ENCODE measurements around the gene PPP2R5D. TPM values are rescaled to one million over a fixed set of nuclear protein-coding genes. Genes with fewer than 3 reads are reported as not detected.
"Not testable (repeated sequence)": the region's sequence is repeated elsewhere in the genome, so short reads cannot be mapped to it uniquely, and the experiment has no call there.

PPP2R5D gene
- total and polyA plus RNA-seq, 2 of the 4 experiments (the other 2 are of a cell fraction): 55.6 to 68.8 TPM

DNA sequence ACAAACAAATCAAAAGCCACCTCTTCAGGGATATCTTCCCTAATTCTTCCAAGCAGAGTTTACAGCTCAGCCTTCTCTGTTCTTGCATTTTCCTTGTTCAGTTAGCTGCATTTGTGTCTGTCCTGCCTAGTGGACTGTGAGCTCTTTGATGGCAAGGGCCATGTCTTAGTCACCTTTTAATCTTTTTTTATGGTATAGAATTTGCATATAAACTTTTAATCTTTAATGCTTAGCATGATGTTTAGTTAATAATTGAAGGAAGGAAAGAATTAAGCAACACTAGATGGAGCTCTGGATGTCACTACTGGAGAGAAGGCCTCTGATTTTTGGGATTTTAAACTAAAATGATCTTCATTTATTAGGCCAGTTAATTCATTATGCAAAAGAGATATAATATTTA, 12.1 kb downstream of the PPP2R5D start:
- Histone ChIP-seq H2AK9ac (replicated peaks; ENCODE audit: low read depth, low read length, poor library complexity) (no peak overlapping the region), H3K36me3 (ENCODE audit: control insufficient read depth, insufficient read depth, low read length) (peaks cover 3% of the 10 kb centered on the region), H2BK5ac (ENCODE audit: low read depth, low read length, poor library complexity, severe bottlenecking) (no peak overlapping the region), H2AFZ (replicated peaks; ENCODE audit: low read length, poor library complexity) (no peak overlapping the region), H3K18ac (ENCODE audit: low read depth, low read length) (no peak overlapping the region), H4K5ac (ENCODE audit: low read depth, low read length) (no peak overlapping the region), H2BK15ac (ENCODE audit: low read depth, low read length) (no peak overlapping the region), H3K4ac (ENCODE audit: low read depth, low read length) (no peak overlapping the region), H3K9me3 (ENCODE audit: control insufficient read depth, insufficient read depth, low read length) (no peaks in the 10 kb centered on the region), H3K4me1 (ENCODE audit: control insufficient read depth, insufficient read depth, low read length) (no peaks in the 10 kb centered on the region), H3K4me2 (ENCODE audit: low read depth, low read length) (no peak overlapping the region), H3K79me1 (ENCODE audit: low read depth in 1 of 2, low read length in 2 of 2) (peaks cover 16 to 41% of the 10 kb centered on the region in 2 experiments), H4K8ac (ENCODE audit: low read depth in 2 of 2, low read length in 2 of 2) (no peak overlapping the region), H2BK20ac (ENCODE audit: low read depth, low read length) (no peak overlapping the region), H3K9ac (ENCODE audit: low read depth, low read length) (no peak overlapping the region), H4K91ac (ENCODE audit: insufficient read depth, low read depth, low read length) (no peak overlapping the region), H3K27ac (ENCODE audit: insufficient read depth, low read length) (no peak overlapping the region), H3K56ac (ENCODE audit: extremely low read depth, insufficient read depth, low read length) (no peak overlapping the region; the same call in 1 of the 2 replicates), H3K9me1 (ENCODE audit: insufficient read depth, low read length) (peaks cover 6% of the 10 kb centered on the region; the same call in 1 of the 2 replicates), H3K14ac (replicated peaks; ENCODE audit: low read depth, low read length) (no peak overlapping the region), H2BK120ac (ENCODE audit: low read depth, low read length) (no peak overlapping the region), H4K20me1 (ENCODE audit: insufficient read depth, low read length) (no peaks in the 10 kb centered on the region; the same call in 1 of the 2 replicates), H3K23ac (ENCODE audit: low read depth, low read length) (no peak overlapping the region), H3K4me3 (ENCODE audit: insufficient read depth, low read depth, low read length) (no peak overlapping the region), H2AK5ac (ENCODE audit: low read depth, low read length) (no peak overlapping the region), H3K27me3 (ENCODE audit: control insufficient read depth, insufficient read depth, low read length) (no peaks in the 10 kb centered on the region)
- POLR2A ChIA-PET (ENCODE audit: unreplicated experiment): interaction anchor here (0.7 kb wide), 1 partner anchor 15 kb away, joined by 3 read pairs; no protein-coding TSS in a partner anchor
- intact Hi-C loops (cut with micrococcal nuclease) (no loop called here), in situ Hi-C loops (cut with MboI; ENCODE audit: low sequenced_read_pairs) (no loop called here), dilution Hi-C loops (cut with HindIII; ENCODE audit: low sequenced_read_pairs, unreplicated experiment) (no loop called here)
- ATAC-seq (ENCODE audit: low read depth) (peak; percentile 35; the same call in 1 of the 2 replicates), DNase-seq (no peak)
- CTCF ChIA-PET: interaction anchor here (0.6 to 0.9 kb wide), 3 partner anchors 12 to 485 kb away, joined by 3 to 5 read pairs (median 4); partner anchors contain the start of genes KLHDC3 and PPP2R5D
- no TSS peak for BruUV-seq (replicated peaks)
- TF ChIP-seq, protein P1, sequence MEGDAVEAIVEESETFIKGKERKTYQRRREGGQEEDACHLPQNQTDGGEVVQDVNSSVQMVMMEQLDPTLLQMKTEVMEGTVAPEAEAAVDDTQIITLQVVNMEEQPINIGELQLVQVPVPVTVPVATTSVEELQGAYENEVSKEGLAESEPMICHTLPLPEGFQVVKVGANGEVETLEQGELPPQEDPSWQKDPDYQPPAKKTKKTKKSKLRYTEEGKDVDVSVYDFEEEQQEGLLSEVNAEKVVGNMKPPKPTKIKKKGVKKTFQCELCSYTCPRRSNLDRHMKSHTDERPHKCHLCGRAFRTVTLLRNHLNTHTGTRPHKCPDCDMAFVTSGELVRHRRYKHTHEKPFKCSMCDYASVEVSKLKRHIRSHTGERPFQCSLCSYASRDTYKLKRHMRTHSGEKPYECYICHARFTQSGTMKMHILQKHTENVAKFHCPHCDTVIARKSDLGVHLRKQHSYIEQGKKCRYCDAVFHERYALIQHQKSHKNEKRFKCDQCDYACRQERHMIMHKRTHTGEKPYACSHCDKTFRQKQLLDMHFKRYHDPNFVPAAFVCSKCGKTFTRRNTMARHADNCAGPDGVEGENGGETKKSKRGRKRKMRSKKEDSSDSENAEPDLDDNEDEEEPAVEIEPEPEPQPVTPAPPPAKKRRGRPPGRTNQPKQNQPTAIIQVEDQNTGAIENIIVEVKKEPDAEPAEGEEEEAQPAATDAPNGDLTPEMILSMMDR (conservative IDR thresholded peaks at IDR 0.05; ENCODE audit: low read depth, low read length): peak; percentile 19; the same call in 1 of the 2 replicates
- no peak for TF ChIP-seq RCOR1 (IDR thresholded peaks at IDR 0.05; ENCODE audit: insufficient replicate concordance, low read length)

DNA sequence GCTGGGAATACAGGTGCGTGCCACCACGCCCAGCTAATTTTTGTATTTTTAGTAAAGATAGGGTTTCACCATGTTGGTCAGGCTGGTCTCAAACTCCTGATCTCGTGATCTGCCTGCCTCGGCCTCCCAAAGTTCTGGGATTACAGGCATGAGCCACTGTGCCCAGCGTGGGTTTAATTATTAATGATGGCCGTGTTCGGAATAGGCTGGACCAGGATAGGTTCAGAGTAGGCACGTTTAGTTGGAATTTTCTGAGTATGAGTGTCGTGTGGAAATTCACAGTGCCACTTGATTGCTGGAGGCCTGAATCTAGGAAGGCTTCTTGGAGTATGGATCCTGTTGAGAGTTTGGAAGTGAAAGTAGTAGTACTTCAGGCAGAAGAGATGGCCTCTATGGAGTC, 13.8 kb downstream of the PPP2R5D start:
- H3K9me3 ChIP-seq (ENCODE audit: control insufficient read depth, insufficient read depth, low read length); H2BK120ac ChIP-seq (ENCODE audit: low read depth, low read length); CTCF ChIA-PET; H2BK20ac ChIP-seq (ENCODE audit: low read depth, low read length); BruUV-seq (replicated peaks); H3K9me1 ChIP-seq (ENCODE audit: insufficient read depth, low read length); H3K4ac ChIP-seq (ENCODE audit: low read depth, low read length); H2AFZ ChIP-seq (replicated peaks; ENCODE audit: low read length, poor library complexity); H3K27me3 ChIP-seq (ENCODE audit: control insufficient read depth, insufficient read depth, low read length); H4K5ac ChIP-seq (ENCODE audit: low read depth, low read length); DNase-seq; H3K14ac ChIP-seq (replicated peaks; ENCODE audit: low read depth, low read length); intact Hi-C loops (cut with micrococcal nuclease); H4K8ac ChIP-seq (ENCODE audit: low read depth in 2 of 2, low read length in 2 of 2); H2AK9ac ChIP-seq (replicated peaks; ENCODE audit: low read depth, low read length, poor library complexity); H3K18ac ChIP-seq (ENCODE audit: low read depth, low read length); H3K23ac ChIP-seq (ENCODE audit: low read depth, low read length); H3K27ac ChIP-seq (ENCODE audit: insufficient read depth, low read length); dilution Hi-C loops (cut with HindIII; ENCODE audit: low sequenced_read_pairs, unreplicated experiment); H4K91ac ChIP-seq (ENCODE audit: insufficient read depth, low read depth, low read length); H3K36me3 ChIP-seq (ENCODE audit: control insufficient read depth, insufficient read depth, low read length); H3K4me1 ChIP-seq (ENCODE audit: control insufficient read depth, insufficient read depth, low read length); H2BK5ac ChIP-seq (ENCODE audit: low read depth, low read length, poor library complexity, severe bottlenecking); H3K4me2 ChIP-seq (ENCODE audit: low read depth, low read length); H4K20me1 ChIP-seq (ENCODE audit: insufficient read depth, low read length); ATAC-seq (ENCODE audit: low read depth); H2BK15ac ChIP-seq (ENCODE audit: low read depth, low read length); H3K4me3 ChIP-seq (ENCODE audit: insufficient read depth, low read depth, low read length); H3K9ac ChIP-seq (ENCODE audit: low read depth, low read length); H2AK5ac ChIP-seq (ENCODE audit: low read depth, low read length); in situ Hi-C loops (cut with MboI; ENCODE audit: low sequenced_read_pairs); H3K56ac ChIP-seq (ENCODE audit: extremely low read depth, insufficient read depth, low read length): not testable (repeated sequence)
- POLR2A ChIA-PET (ENCODE audit: unreplicated experiment): interaction anchor here (1.1 kb wide), 1 partner anchor 14 kb away, joined by 3 read pairs; the partner anchor contains the start of gene PPP2R5D
- H3K79me1 ChIP-seq (ENCODE audit: low read depth in 1 of 2, low read length in 2 of 2): peaks cover 12 to 46% of the 10 kb centered on the region in 2 experiments
- 93% methylated on average over 5 of the region's 9 CpGs; no CpG with 5 or more reads in 1 of the 2 experiments for WGBS, 2 experiments (ENCODE audit: extremely low coverage in 2 of 2, insufficient read length in 1 of 2)

Data from IMR-90 (cell line).